HG02798 (cell line): Measurements from ENCODE around the gene MED12L.

ENCODE experiments used
- ATAC-seq: cut with Tn5 transposase; IDR thresholded peaks from one replicate; pipeline ENCODE4 v1.9.1; 2021; ENCODE audit warnings: mild to moderate bottlenecking; ENCODE audit not compliant: unreplicated experiment, poor library complexity

MED12L gene

DNA sequence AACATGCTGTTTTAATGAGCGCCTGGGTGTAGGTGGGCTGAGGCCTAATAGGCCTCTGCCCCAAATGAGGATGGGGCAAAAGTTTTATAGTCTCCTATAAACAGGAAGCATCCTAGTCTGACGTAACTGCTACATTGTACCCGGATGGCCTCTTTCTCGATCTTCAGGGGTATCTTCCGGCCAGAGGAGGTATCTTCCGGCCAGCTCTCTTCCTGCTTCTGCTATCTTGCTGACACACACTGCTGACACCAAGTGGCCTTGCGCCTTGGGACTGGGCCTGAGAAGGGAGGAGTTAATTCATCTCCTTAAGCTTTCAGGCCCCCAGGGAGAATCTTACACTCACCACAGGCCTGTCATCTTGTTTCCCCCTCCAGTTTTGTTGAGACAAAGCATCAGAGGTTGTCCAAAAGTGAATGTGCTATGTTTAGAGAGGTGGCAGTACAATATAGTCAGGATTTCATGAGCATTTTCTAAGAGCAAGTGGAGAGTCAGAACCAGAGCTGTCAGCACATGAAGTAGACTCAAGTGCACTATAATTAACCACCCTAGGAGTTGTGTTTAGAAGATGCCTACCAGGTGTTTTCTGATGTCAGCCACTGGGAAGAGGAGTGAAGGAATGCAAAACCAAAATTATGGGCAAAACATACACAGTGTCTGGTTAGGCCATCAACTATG lies 391.0 kb downstream of the MED12L start:
- ATAC-seq = no peak

DNA sequence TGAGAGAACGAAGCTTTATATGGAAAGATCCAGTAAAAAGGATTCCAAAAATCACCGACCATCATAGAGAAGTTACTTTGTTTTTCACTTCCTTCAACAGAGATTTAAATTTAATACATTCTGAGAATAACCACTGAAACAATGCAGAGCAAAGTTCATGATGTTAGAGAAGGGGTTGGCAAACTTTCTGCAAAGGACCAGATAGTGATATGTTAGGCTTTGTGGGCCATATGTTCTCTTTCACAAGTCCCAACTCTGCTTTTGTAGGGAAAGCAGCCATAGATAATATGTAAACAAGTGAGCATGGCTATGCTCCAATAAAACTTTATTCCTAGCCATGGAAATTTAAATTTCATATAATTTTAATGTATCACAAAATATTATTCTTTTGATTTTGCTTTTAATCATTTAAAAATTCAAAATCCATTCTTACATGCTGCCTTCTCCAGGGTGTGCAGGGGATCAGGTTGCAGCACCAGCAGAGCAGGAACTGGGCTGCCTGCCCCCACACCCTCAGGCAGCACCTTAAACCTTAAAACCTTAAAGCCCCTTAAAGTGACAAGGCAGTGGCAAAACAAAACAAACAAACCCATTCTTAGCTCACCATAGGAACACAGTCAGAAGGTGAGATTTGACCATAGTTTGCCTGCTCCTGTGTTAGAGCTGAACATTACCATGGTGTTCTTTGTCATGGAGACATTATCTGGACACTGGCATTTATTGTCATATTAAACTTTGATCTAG lies 392.3 kb downstream of the MED12L start:
- ATAC-seq = no peak

DNA sequence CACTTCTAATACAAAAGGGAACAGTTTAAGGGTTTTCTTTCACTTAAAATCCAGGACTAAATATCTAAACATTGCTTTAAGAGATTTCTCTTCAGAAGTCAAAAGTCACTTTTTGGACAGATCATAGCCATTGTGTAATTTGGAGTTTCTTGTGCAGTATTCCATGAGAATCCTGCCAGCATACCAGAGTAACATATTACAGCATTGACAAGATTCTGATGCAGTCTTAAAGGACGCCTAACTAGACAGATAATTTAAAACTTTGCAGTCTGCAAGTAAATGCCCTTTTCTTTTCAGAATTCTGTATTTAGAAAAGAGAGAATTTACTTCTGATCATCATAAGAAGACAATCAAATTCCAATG lies 392.9 kb downstream of the MED12L start:
- no peak for ATAC-seq

DNA sequence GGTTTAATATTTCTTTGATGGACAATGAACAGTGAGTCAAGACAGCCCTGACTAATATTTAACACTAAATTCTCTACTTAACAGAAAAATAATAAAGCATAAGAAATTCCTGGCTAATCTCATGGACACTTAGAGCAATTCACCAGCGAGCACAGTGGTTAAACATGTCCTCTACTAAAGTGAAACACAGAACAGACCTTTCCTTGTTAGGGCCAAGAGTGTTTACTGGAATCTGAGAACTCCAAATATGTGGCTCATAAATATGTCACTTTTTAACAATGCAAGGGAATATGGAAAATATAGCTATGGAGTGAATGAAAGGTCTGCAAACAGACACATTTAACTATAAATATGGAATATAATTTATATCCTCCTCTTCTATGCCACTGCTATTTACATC lies 394.0 kb downstream of the MED12L start:
- no peak for ATAC-seq

DNA sequence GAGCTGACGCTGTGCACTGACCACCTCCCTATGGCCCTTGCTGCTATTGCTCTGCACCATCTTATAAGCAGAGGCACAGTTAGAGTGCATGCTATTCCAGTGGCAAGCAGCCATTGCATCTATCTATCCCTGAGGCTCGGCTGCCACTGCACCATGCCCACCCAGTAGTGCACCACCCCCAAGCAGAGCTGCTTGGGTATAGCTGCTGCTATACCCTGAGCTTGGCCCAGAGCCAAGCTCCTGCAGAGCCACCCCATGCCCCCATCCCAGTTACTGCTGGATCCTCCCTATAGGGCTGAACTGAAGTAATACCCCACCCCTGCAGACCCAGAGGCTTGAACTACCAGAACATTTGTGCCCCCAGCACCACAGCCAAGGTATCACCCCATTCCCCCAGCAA lies 395.0 kb downstream of the MED12L start:
- ATAC-seq = no peak

DNA sequence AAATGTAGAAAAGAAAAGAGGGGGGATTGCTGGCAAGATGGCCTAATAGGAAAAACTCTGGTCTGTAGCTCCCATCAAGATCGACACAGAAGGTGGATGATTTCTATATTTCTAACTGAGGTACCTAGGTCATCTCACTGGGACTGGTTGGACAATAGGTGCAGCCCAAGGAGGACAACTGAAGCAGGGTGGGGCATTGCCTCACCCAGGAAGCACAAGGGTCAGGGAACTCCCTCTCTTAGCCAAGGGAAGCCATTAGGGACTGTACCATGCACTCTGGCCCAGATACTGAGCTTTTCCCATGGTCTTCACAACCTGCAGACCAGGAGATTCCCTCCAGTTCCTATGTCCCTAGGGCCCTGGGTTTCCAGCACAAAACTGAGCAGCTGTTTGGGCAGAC lies 398.0 kb downstream of the MED12L start:
- no peak for ATAC-seq

DNA sequence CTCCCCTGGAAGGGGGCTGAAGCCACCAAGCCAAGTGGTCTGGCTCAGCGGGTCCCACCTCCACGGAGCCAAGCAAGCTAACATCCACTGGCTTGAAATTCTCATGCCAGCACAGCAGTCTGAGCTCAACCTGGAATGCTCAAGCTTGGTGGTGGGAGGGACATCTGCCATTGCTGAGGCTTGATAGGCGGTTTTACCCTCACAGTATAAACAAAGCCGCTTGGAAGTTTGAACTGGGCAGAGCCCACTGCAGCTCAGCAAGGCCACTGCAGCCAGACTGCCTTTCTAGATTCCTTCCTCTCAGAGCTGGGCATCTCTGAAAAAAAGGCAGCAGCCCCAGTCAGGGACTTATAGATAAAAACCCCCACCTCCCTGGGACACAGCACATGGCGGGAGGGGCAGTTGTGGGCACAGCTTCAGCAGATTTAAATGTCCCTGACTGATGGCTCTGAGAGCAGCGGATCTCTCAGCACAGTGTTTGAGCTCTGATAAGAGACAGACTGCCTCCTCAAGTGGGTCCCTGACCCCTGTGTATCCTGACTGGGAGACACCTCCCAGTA lies 398.6 kb downstream of the MED12L start:
- ATAC-seq = no peak
